A549 (cell line): ENCODE results near the gene KIF3A.

ENCODE experiments used
- POLR2A ChIP-seq: IDR thresholded peaks from 2 replicates; pipeline ENCODE4 v1.6.1; 2012; ENCODE audit warnings: mild to moderate bottlenecking, low read length
- SMC3 ChIP-seq: fragments of >200 bp; sonication (Bioruptor Twin); formaldehyde crosslinking; IDR thresholded peaks from 3 replicates; pipeline ENCODE4 v1.6.1; 2018; ENCODE audit warnings: inconsistent platforms

DNA sequence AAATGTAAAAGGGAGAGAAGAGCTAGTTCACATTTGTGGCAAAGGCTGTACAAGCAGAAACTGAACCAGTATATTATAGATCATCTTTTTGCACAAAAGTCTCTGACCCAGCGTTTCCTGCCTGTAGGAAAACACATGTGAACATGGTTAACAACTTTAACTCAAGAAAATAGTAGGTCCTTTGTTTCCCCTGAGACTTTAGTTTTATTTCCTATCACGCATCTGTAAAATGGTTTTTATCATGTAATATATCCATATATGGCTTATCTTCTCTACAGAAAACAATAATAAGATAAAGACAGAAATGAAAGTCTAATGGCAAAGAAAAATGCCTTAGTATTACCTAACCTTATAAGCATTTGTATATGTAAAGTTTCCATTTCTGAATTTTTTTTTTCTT is 2.7 kb downstream of the KIF3A start:
- no peak for TF ChIP-seq POLR2A
- no peak for TF ChIP-seq SMC3
